Measurements from ENCODE around the gene RALB. TPM values are rescaled to one million over a fixed set of nuclear protein-coding genes. Genes with fewer than 3 reads are reported as not detected.

RALB gene
- total RNA-seq, 1 donor from 2014 or later, result 21.7 TPM

DNA sequence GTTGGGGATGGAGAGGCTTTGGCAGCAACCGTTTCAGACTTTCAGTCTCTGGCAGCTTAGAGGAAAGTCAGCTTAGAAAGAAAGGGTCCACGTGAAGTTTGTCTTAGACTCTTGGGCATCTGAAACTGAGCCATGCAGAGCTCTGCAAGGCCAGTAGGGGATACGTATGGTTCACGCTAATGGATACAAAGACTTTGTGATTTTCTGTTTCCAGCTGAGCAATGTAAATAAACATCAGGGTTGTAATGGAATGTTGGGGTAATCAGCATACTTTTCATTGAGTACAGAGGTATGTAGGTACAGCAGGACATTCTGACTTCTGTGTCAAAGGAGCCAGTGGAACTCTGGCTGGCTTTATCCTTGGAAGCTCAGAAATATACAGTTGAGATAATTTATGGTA, 31.0 kb downstream of the RALB start:
- Histone ChIP-seq H3K36me3 (peaks cover 4 to 21% of the 10 kb centered on the region in 2 donors), H3K27ac (no peak overlapping the region), H3K27me3 (no peaks in the 10 kb centered on the region), H3K4me3 (no peak overlapping the region), H3K4me1 (no peaks in the 10 kb centered on the region), H3K9me3 (no peaks in the 10 kb centered on the region)
- intact Hi-C loops (cut with DNase I), result no loop called here
- TF ChIP-seq, protein P1, sequence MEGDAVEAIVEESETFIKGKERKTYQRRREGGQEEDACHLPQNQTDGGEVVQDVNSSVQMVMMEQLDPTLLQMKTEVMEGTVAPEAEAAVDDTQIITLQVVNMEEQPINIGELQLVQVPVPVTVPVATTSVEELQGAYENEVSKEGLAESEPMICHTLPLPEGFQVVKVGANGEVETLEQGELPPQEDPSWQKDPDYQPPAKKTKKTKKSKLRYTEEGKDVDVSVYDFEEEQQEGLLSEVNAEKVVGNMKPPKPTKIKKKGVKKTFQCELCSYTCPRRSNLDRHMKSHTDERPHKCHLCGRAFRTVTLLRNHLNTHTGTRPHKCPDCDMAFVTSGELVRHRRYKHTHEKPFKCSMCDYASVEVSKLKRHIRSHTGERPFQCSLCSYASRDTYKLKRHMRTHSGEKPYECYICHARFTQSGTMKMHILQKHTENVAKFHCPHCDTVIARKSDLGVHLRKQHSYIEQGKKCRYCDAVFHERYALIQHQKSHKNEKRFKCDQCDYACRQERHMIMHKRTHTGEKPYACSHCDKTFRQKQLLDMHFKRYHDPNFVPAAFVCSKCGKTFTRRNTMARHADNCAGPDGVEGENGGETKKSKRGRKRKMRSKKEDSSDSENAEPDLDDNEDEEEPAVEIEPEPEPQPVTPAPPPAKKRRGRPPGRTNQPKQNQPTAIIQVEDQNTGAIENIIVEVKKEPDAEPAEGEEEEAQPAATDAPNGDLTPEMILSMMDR (IDR thresholded peaks at IDR 0.05), result peak in 1 of 3 experiments; percentile 7
- DNase-seq (ENCODE audit: low spot score in 2 of 2), result no peak

DNA sequence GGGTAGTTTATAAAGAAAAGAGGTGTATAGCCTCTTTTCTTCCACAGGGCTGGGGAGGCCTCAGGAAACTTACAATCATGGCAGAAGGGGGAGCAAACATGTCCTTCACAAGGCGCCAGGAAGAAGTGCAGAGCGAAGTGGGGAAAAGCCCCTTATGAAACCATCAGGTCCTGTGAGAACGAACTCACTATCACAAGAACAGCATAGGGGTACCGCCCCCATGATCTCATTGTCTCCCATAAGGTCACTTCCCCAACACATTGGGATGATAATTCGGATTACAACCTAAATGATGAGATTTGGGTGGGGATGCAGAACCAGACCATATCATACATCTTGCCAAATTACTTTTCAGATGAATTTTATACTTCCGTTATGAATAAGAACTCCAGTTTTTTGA, 32.4 kb downstream of the RALB start:
- no peak overlapping the region for H3K27ac ChIP-seq
- H3K36me3 ChIP-seq, result peaks cover 12 to 14% of the 10 kb centered on the region in 2 donors
- intact Hi-C loops (cut with DNase I), result no loop called here
- H3K4me3 ChIP-seq, result no peak overlapping the region
- no peak for DNase-seq (ENCODE audit: low spot score in 2 of 2)
- TF ChIP-seq, protein P1 (IDR thresholded peaks at IDR 0.05), result no peak
- H3K9me3 ChIP-seq, result no peaks in the 10 kb centered on the region
- no peaks in the 10 kb centered on the region for H3K4me1 ChIP-seq
- H3K27me3 ChIP-seq, result no peaks in the 10 kb centered on the region

DNA sequence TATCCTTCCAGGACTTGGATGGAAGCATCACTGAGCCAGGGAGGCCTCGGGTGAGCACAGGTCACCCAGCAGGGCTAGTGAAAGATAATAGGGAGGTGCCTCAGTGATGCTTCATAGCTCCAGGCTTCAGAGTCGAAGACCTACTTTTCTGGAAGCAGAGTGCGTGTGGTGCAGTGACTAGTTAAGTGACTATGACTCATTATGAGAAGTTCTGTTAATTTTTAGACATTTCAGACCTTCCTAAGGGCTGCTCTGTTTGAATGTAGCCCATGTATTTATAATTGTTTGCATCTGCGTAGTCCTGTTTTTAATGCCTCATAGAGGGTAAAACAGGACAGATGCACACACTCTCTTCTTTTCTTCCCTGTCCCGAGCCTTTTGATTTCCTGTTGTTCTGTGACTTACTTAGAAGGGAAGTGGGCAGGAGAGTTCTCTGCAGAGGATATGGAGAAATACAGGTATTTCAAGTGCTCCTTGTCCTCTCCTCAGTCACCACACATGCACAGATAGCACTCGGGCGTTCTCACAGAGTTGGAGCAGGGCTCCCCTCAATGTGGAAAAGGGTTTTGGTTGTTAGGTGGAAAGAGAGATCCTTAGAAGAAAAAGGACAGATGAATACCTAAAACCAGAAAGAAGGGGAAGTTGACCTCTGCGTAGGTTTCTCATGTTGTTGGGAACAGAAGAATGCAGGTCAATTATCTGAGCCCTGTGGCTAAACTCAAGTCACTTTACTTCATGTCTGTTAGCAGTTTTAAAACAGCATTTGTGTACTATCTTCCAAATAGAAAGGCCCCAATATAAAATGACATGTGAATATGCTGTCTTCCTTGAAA, 34.7 kb downstream of the RALB start:
- Histone ChIP-seq H3K4me3 (no peak overlapping the region), H3K4me1 (no peaks in the 10 kb centered on the region), H3K27ac (no peak overlapping the region), H3K27me3 (no peaks in the 10 kb centered on the region), H3K36me3 (peaks cover 18 to 25% of the 10 kb centered on the region in 2 donors), H3K9me3 (no peaks in the 10 kb centered on the region)
- DNase-seq (ENCODE audit: low spot score in 2 of 2), result no peak
- intact Hi-C loops (cut with DNase I), result loop anchor here (2.0 kb wide), 1 partner anchor 49 kb away; no protein-coding TSS in a partner anchor
- TF ChIP-seq, protein P1 (IDR thresholded peaks at IDR 0.05), result no peak

DNA sequence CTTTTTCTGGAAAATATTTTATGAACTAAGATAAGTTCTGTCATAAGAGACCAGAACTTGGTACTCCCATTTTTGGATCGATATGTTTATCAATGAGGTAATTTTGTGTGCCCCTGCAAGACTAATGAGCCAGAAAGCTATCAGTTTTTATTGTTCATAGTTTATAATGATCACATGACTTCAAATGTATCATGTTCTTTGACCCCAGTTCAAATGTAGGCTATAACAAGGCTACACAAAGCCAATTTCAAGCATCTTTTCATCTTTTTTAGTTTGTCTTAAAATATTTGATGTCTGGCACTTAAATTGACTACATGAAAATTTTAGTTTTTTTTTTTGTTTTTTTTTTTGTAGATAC, 35.3 kb downstream of the RALB start:
- H3K9me3 ChIP-seq, result no peaks in the 10 kb centered on the region
- no peak for DNase-seq (ENCODE audit: low spot score in 2 of 2)
- H3K27ac ChIP-seq, result no peak overlapping the region
- peaks cover 21 to 29% of the 10 kb centered on the region in 2 donors for H3K36me3 ChIP-seq
- H3K4me1 ChIP-seq, result no peaks in the 10 kb centered on the region
- TF ChIP-seq, protein P1 (IDR thresholded peaks at IDR 0.05), result no peak
- no peak overlapping the region for H3K4me3 ChIP-seq
- intact Hi-C loops (cut with DNase I), result loop anchor here (2.0 kb wide), 1 partner anchor 49 kb away; no protein-coding TSS in a partner anchor
- no peaks in the 10 kb centered on the region for H3K27me3 ChIP-seq

DNA sequence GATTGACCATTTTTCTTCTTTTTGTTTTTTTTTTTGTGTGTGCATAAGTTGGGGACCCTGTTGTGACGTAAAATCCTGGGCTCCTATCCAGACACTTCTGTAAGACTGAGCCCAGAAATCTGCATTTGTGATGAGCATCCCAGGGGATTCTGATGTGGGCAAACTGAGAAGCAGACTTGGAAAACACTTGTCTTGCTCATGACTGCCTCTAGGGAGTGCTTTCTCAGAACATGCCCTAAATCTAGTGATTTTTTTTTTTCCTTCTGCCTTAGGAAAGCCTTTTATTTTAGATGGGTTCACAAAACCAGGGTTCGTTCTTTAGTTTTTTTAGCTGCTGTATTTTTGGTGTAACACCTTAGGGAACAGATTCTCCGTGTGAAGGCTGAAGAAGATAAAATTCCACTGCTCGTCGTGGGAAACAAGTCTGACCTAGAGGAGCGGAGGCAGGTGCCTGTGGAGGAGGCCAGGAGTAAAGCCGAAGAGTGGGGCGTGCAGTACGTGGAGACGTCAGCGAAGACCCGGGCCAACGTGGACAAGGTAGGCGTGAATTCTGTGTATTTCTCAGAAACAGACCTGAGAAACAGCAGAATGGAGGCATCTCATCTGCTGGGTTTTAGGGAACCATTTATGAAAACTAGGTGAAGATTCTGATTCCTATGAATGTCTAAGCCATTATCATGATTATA, 36.7 kb downstream of the RALB start:
- Histone ChIP-seq H3K4me3 (no peak overlapping the region), H3K27me3 (no peaks in the 10 kb centered on the region), H3K9me3 (no peaks in the 10 kb centered on the region), H3K4me1 (no peaks in the 10 kb centered on the region), H3K27ac (no peak overlapping the region), H3K36me3 (peaks cover 24 to 41% of the 10 kb centered on the region in 2 donors)
- TF ChIP-seq, protein P1 (IDR thresholded peaks at IDR 0.05), result no peak
- no peak for DNase-seq (ENCODE audit: low spot score in 2 of 2)
- intact Hi-C loops (cut with DNase I), result loop anchor here (2.0 kb wide), 1 partner anchor 51 kb away; no protein-coding TSS in a partner anchor
